ENCODE data around the gene GRB2.

DNA sequence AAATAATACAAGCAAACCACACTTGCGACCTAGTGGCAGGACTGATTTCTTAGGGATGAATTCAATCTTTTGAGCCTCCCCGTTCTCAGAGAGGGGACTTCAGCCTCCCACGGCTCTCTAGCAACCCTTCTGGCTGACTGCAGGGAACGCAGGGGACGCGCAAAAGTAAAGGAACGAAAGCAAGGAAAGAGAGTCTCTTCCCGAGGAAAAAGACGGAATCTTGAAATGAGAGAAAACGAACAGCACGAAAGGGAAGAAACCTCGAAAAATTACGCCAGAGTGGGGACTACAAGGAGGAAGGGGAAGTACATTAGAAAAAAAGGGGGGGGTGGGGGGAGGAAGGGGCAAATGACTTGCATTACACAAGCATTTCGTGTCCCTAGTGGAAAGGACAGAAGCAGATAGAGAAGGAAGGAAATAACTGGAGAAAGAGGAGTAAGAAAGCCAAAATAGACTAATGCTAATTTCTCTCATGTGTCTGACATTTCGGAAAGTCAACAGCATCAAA lies 1.2 kb downstream of the GRB2 start:
- TF ChIP-seq PHF8 (IDR thresholded peaks at IDR 0.05; ENCODE audit: borderline replicate concordance, low read depth) = no peak
- TF ChIP-seq, protein P1, sequence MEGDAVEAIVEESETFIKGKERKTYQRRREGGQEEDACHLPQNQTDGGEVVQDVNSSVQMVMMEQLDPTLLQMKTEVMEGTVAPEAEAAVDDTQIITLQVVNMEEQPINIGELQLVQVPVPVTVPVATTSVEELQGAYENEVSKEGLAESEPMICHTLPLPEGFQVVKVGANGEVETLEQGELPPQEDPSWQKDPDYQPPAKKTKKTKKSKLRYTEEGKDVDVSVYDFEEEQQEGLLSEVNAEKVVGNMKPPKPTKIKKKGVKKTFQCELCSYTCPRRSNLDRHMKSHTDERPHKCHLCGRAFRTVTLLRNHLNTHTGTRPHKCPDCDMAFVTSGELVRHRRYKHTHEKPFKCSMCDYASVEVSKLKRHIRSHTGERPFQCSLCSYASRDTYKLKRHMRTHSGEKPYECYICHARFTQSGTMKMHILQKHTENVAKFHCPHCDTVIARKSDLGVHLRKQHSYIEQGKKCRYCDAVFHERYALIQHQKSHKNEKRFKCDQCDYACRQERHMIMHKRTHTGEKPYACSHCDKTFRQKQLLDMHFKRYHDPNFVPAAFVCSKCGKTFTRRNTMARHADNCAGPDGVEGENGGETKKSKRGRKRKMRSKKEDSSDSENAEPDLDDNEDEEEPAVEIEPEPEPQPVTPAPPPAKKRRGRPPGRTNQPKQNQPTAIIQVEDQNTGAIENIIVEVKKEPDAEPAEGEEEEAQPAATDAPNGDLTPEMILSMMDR (IDR thresholded peaks at IDR 0.05) = peak; percentile 78
- TF ChIP-seq NR3C1 (IDR thresholded peaks at IDR 0.05) = no peak
- TF ChIP-seq, protein P2, sequence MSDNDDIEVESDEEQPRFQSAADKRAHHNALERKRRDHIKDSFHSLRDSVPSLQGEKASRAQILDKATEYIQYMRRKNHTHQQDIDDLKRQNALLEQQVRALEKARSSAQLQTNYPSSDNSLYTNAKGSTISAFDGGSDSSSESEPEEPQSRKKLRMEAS (IDR thresholded peaks at IDR 0.05) = no peak
- TF ChIP-seq, protein P3, sequence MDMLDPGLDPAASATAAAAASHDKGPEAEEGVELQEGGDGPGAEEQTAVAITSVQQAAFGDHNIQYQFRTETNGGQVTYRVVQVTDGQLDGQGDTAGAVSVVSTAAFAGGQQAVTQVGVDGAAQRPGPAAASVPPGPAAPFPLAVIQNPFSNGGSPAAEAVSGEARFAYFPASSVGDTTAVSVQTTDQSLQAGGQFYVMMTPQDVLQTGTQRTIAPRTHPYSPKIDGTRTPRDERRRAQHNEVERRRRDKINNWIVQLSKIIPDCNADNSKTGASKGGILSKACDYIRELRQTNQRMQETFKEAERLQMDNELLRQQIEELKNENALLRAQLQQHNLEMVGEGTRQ (IDR thresholded peaks at IDR 0.05) = no peak
- TF ChIP-seq MYC (IDR thresholded peaks at IDR 0.05; ENCODE audit: borderline replicate concordance, low read length) = no peak
- TF ChIP-seq CHD2 (IDR thresholded peaks at IDR 0.05; ENCODE audit: low read length, partially characterized antibody) = no peak
- no peak for TF ChIP-seq TP53 (CRISPR knock-in tag; IDR thresholded peaks at IDR 0.05)
- TF ChIP-seq KDM5A (IDR thresholded peaks at IDR 0.05) = no peak
- no peak for TF ChIP-seq POLR2AphosphoS2 (conservative IDR thresholded peaks at IDR 0.05; ENCODE audit: low read length)
- TF ChIP-seq SMC3 (IDR thresholded peaks at IDR 0.05) = peak; percentile 68
- TF ChIP-seq, protein P4, sequence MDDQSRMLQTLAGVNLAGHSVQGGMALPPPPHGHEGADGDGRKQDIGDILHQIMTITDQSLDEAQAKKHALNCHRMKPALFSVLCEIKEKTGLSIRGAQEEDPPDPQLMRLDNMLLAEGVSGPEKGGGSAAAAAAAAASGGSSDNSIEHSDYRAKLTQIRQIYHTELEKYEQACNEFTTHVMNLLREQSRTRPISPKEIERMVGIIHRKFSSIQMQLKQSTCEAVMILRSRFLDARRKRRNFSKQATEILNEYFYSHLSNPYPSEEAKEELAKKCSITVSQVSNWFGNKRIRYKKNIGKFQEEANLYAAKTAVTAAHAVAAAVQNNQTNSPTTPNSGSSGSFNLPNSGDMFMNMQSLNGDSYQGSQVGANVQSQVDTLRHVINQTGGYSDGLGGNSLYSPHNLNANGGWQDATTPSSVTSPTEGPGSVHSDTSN (IDR thresholded peaks at IDR 0.05) = no peak
- no peak for TF ChIP-seq ZC3H11A (IDR thresholded peaks at IDR 0.05)
